ENCODE results near the gene KCNQ1. TPM values are rescaled to one million over a fixed set of nuclear protein-coding genes. Genes with fewer than 3 reads are reported as not detected.

The KCNQ1 gene
- total and polyA plus RNA-seq, 12 donors, result 11.0 to 447 (median 320) TPM

DNA sequence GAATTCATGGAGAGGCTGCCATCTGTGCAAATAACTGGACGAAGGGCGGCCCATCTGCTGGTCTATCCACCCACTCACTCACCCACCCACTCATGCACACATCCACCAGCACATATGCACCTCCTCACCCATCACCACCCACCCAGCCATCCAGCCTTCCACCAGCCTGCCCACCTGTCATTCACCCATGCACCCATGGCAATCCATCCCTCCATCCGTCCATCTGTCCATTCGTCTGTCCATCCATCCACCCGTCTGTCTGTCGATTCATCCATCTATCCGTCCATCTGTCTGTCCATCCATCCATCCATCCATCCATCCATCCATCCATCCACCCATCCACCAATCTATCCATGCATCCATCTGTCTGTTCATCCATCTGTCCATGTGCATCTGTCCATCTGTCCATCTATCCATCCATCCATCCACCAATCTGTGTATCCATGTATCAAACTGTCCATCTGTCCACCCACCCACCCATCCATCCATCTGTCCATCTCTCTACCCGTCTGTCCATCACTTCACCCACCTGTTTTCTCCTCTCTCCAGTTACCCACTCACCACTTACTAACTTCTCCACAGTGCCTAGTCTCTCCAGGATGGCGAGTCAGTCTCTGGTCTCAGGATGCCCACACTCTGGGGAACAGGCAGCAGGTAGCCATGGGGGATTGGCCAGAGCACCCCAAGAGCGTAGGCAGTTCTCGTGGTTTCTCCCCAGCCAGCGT lies 9.4 kb upstream of the KCNQ1 start:
- no peak for DNase-seq
- WGBS, 4 donors, result 92 to 96% (median 94%) methylated on average over 12 of the region's 12 CpGs
- intact Hi-C loops (cut with DNase I), result no loop called here
- no peak overlapping the region for H3K4me3 ChIP-seq
- H3K36me3 ChIP-seq (replicated peaks in 1 of 2), result no peaks in the 10 kb centered on the region
- H3K27ac ChIP-seq, result no peak overlapping the region
- no peaks in the 10 kb centered on the region for H3K4me1 ChIP-seq (replicated peaks in 1 of 2)
- TF ChIP-seq, protein P1, sequence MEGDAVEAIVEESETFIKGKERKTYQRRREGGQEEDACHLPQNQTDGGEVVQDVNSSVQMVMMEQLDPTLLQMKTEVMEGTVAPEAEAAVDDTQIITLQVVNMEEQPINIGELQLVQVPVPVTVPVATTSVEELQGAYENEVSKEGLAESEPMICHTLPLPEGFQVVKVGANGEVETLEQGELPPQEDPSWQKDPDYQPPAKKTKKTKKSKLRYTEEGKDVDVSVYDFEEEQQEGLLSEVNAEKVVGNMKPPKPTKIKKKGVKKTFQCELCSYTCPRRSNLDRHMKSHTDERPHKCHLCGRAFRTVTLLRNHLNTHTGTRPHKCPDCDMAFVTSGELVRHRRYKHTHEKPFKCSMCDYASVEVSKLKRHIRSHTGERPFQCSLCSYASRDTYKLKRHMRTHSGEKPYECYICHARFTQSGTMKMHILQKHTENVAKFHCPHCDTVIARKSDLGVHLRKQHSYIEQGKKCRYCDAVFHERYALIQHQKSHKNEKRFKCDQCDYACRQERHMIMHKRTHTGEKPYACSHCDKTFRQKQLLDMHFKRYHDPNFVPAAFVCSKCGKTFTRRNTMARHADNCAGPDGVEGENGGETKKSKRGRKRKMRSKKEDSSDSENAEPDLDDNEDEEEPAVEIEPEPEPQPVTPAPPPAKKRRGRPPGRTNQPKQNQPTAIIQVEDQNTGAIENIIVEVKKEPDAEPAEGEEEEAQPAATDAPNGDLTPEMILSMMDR (IDR thresholded peaks at IDR 0.05), result no peak
- TF ChIP-seq POLR2A (IDR thresholded peaks at IDR 0.05), result no peak
- no peaks in the 10 kb centered on the region for H3K9me3 ChIP-seq (replicated peaks in 1 of 3)
- H3K27me3 ChIP-seq, result no peaks in the 10 kb centered on the region

- Histone ChIP-seq H3K4me1 (replicated peaks in 1 of 2) (no peaks in the 10 kb centered on the region), H3K9me3 (replicated peaks in 1 of 3) (no peaks in the 10 kb centered on the region), H3K27me3 (no peaks in the 10 kb centered on the region), H3K4me3 (no peak overlapping the region), H3K27ac (no peak overlapping the region), H3K36me3 (replicated peaks in 1 of 2) (no peaks in the 10 kb centered on the region)
- intact Hi-C loops (cut with DNase I), result no loop called here
- DNase-seq, result peak in 1 of 7 donors; percentile 49
- 81 to 86% (median 83%) methylated on average over 7 to 10 of the region's 10 CpGs for WGBS, 4 donors
- TF ChIP-seq, protein P1 (IDR thresholded peaks at IDR 0.05), result no peak
- no peak for TF ChIP-seq POLR2A (IDR thresholded peaks at IDR 0.05)
Observed at GRCh38 chr11:2436013-2436520, 8.7 kb upstream of the KCNQ1 start.

- no peaks in the 10 kb centered on the region for H3K27me3 ChIP-seq
- no peak overlapping the region for H3K27ac ChIP-seq
- no peaks in the 10 kb centered on the region for H3K9me3 ChIP-seq (replicated peaks in 1 of 3)
- no peak overlapping the region for H3K4me3 ChIP-seq
- WGBS, 4 donors, result 85 to 97% (median 92%) methylated on average over 4 to 13 of the region's 13 CpGs
- intact Hi-C loops (cut with DNase I), result no loop called here
- peak in 1 of 7 donors; percentile 9 for DNase-seq
- TF ChIP-seq, protein P1 (IDR thresholded peaks at IDR 0.05), result no peak
- no peak for TF ChIP-seq POLR2A (IDR thresholded peaks at IDR 0.05)
- no peaks in the 10 kb centered on the region for H3K4me1 ChIP-seq (replicated peaks in 1 of 2)
- H3K36me3 ChIP-seq (replicated peaks in 1 of 2), result no peaks in the 10 kb centered on the region
Observed at GRCh38 chr11:2436521-2437031, 8.2 kb upstream of the KCNQ1 start.

GRCh38 chr11:2437516-2437915 lies 7.3 kb upstream of the KCNQ1 start:
- no peaks in the 10 kb centered on the region for H3K4me1 ChIP-seq (replicated peaks in 1 of 2)
- intact Hi-C loops (cut with DNase I), result no loop called here
- H3K9me3 ChIP-seq (replicated peaks in 1 of 3), result no peaks in the 10 kb centered on the region
- H3K27me3 ChIP-seq, result no peaks in the 10 kb centered on the region
- H3K36me3 ChIP-seq (replicated peaks in 1 of 2), result no peaks in the 10 kb centered on the region
- 70 to 98% (median 93%) methylated on average over 4 of the region's 4 CpGs for WGBS, 4 donors
- TF ChIP-seq, protein P1 (IDR thresholded peaks at IDR 0.05), result no peak
- TF ChIP-seq POLR2A (IDR thresholded peaks at IDR 0.05), result no peak
- H3K27ac ChIP-seq, result no peak overlapping the region
- DNase-seq, result peak in 1 of 7 donors; percentile 4
- H3K4me3 ChIP-seq, result no peak overlapping the region

All from adrenal gland (tissue), 12 donors.